Right renal cortex interstitium (tissue), 3 donors: ENCODE results near the gene ARL5C. TPM values are rescaled to one million over a fixed set of nuclear protein-coding genes. Genes with fewer than 3 reads are reported as not detected.

Experiments
- DNase-seq, 3 donors: peaks; one replicate each; pipeline ENCODE4 v3.0.0-alpha.2; 2013; ENCODE audit warnings: low read depth in 3 of 3, low spot score in 2 of 3
- polyA plus RNA-seq, 3 donors: library from polyadenylated mRNA; unstranded; fragments of 120-200 nt; gene quantifications; one replicate each; pipeline ENCODE4 v1.2.1, GENCODE V29; 2013; ENCODE audit not compliant: insufficient read length in 3 of 3

ARL5C gene
- polyA plus RNA-seq, 3 donors: 0.14 TPM; not detected in 2

- no peak for DNase-seq
Observed at GRCh38 chr17:39194985-39195524, 29.1 kb upstream of the ARL5C start.

DNA sequence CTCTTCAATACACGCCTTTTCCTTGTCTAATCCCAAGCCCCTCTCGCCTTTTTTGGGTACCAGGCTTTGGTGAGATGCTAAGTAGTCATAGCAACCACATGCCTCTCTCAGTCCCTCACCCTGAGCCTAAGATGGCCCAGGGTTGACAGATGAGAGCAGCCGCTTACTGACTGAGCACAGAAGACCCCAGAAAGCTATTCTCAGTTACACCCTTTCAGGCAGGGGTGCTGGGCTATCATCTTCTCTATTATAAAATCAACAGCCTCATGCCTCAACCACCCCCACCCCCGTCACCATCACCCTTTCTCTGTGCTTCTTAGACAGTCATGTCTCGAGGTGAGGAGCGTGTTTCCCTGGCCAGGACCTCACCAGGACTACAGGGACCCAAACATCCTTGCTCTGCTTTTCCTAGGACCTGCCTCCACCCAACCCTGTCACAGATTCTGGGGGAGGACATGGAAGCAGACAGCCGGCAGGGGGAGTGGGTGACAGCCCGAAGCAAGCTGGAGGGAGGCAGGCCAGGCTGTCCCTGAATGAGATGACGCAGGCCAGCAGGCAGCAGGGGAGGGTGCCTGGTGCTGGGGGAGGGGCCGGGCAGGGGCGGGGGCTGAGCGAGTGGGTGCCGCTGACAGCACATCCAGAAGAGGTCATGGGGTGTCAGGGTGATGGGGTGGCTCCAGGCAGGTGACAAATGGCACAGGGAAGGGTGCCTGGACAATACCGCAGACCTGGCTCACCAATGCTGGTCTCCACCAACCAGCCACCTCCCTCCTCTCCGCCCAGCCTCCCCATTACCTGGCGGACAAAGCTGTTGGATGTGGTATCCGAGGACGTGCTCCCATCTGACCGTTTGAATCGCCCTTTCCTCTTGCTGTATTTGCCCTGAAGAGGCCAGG lies 28.4 kb upstream of the ARL5C start:
- no peak for DNase-seq

DNA sequence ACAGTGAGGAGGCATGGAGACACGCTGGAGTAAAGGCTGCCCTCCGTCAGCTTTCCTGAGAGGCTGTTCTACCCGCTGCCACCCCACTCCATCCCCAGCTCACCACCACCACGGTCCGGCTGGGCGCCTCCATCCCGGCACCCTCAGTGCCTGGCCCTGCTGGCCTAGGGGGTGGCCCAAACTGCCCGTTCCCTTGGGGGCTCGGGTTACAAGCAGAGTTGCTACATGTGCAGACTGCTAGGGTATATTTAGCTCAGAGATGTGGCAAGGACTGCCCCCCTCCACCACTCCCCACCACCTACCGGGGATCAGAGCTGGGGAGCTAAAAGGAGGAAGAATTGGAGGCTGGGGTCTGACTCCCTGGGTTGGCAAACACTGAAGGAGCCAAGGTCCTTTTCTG lies 27.4 kb upstream of the ARL5C start:
- no peak for DNase-seq

DNA sequence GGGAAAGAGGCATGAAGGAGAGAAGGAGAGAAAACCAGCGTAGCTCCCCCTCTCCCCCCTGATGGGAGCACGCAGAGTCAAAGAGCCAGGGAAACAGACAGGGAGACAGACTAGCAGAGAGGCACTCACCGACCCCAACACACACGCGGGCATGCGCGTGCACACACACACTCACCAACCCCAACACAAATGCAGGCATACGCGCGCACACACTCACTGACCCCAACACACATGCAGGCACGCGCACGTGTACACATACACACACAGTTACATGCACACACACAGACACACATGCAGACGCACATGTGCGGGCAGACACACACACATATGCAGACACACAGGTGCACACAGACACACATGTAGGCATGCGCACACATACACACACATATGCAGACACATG lies 26.9 kb upstream of the ARL5C start:
- DNase-seq: no peak

DNA sequence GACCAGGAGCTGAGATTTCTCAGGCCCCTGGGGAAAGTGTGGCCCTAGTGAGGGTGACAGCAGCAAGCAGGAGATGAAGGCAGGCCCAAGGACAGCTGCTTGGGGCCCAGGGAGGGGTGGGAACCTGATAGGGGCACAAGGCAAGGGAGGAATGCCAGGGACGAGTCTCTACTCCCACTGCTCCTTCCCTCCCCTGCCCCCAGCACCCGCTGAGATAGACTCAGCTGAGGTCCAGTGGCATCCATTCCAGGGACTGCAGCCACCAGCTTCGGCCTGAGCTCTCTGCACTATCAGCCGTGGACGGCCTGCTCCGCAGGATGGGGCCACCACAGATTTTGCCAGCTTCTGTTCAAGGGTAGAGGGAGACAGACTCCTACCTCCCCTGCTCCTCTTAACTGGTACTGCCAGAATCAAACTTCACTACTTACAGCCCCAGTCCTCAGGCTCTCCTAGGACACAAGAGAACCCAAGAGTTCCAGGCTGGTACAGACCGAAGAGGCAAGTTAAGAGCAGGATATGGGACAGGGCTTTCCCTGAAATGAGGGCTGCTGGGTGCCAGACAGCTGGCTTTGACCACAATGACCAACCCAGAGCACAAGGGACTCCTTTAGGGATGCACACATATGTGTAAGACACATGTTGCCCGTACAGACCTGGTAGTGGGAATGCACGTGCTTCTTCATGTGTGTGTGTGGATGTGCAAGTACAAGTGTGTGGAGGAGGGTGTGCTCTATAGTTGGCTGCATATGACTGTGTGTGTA lies 26.0 kb upstream of the ARL5C start:
- no peak for DNase-seq

DNA sequence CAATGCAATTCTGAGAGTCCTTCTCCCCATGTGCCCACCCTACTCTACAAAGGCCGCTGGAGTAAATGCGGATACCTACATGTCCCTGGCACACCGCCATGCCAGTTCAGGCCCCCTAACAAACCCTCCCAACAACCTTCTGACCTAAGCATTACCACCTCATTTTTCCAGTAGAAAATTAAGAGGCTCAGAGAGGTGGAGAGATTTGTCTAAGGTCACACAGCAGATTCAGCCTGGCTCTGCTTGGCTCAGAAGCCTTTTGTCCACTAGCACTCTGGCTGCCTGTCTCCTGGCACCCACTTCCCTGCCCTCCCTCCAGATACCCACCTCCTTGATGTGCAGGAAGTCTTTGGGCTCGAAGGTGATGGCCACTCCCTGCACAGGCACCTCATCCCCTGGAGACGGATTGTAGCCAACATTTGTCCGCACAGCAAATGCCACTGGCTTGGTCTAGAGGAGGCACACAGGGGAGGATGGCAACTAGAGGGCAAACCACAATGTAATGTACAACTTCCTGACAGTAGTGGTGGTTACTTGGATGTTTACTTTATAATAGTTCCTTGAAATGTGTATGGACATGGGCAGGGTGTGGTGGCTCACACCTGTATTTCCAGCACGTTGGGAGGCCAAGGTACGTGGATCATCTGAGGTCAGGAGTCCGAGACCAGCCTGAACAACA lies 21.3 kb upstream of the ARL5C start:
- no peak for DNase-seq

DNA sequence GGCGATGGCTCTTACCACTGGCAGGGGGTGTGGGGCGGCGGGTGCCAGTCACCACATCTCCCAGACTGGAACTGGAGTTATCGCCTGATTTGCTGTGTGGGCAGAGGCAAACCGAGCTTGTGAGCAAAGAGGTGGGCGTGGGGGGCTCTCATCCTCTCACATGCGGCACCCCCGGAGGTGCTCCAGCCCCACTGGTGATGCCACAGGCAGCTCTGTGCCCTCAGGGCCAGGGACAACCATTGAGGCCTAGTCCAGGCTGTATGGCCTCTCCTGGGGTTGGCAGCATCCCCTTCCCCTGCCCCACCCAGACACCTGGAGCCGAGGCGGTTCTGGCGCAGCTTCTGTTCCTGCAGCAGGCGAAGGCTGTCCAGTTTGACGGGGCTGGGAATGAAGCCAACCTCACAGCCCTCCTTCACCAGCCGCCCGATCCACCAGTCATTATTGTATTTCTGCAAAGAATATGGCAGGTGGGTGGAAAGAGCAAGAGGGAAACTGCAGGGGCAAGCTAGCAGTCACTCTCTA lies 20.6 kb upstream of the ARL5C start:
- no peak for DNase-seq

GRCh38 chr17:39183720-39184119 lies 17.8 kb upstream of the ARL5C start:
- no peak for DNase-seq

GRCh38 chr17:39183045-39183444 lies 17.1 kb upstream of the ARL5C start:
- DNase-seq: no peak

GRCh38 chr17:39181303-39181702 lies 15.3 kb upstream of the ARL5C start:
- DNase-seq: no peak

DNA sequence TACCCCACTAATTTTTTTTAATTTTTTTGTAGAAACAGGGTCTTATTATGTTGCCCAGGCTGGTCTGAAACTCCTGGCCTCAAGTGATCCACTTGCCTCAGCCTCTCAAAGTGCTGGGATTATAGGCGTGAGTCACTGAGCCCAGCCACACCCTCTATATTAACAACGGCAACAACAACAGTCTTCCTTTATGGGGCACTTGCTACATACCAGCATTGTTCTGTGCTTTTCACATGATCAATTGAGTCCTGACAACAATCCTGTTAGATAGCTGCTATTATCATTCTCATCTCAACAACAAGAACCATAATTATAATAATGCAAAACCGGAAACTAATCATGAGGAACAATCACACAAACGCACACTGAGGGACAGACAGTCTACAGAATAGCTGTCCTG lies 12.6 kb upstream of the ARL5C start:
- no peak for DNase-seq

DNA sequence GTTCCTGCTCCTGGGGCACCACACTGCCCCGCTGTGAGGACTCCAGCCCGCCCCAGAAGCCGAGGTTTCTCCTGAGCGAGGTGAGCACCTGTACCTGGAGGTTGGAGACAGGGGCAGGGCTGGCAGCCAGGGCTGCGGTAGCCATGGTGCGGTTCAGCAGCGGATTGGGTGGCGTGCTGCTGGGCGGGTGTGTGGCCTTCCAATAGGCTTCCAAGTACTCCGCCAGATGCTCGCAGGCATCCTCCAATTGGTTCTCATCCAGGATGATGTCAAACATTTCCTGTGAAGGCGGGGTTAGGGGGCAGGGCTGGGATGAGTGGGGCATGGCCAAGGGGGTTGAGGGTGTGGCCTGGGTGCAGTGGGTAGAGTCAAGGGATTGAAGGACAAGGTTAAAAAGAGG lies 11.3 kb upstream of the ARL5C start:
- no peak for DNase-seq

DNA sequence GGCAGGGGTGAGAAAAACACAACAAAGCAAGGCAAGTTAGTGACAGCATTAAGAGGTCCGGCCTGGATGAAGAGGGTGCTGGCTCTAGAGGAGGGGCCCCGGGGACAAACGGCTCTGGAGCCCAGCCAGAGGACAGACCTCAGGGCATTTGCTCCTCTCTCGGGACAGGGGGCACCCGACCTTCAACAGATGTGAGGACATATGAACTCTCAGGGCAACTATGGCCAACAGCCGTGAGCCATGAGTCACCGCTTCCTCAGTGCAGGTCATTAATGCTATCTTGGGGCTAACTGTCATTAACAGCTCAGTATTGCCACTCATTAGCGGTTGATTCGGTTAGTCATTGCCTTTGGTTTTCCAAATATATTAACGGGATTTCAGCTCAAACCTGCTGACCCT lies 9.7 kb upstream of the ARL5C start:
- no peak for DNase-seq

GRCh38 chr17:39174920-39175694 lies 9.1 kb upstream of the ARL5C start:
- DNase-seq: no peak

DNA sequence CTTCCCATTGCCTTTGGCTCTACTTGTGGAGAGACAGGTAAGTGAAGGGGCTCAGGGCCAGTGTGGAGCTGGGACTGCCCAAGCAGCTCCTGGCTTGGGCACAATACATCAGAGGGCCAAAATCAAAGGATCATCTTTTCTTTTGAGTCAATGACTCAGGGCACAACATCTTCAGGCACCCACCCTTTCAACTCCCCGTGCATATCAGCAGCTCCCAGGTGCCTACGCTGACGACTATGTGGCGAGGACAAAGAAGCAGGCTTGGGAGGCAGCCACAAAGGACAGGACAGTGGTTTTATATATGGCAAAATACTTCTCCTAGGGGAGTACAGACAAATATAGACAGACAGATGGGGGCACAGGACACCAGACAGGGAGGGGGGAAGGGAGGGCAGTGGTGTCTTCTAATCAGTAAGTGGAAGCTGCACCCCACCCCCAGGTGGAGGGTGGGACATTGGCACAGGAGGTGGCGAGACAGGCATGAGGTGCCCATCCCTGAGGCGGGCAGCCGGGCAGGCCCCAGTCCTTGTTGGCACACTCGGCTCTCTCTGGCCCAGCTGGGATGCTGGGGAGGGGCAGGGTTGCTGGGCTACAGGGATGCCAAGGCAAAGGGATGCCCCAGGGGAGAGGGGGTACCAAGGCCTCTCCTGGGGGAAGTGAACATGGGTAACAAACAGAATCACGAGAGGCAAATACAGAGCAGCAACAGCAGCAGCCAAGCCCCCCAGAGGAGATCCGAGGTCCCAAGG lies 7.7 kb upstream of the ARL5C start:
- no peak for DNase-seq

DNA sequence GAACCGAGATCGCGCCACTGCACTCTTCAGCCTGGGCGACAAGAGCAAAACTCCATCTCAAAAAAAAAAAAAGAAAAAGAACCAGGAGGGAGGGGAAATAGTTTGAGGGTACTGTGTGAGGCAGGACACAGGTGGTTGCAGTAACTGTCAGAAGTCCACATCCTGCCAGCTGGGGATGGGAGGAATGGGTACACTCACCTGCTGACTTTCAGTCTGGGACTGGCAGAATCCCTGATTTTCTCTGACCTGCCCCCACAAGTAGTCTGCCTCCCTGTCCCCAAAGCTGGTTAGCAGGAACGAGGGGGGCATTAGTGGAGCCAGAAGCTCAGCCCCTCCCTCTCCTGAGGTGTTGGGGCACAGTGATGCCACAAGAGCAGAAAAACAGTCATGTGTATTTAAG lies 7.1 kb upstream of the ARL5C start:
- no peak for DNase-seq

- no peak for DNase-seq
Observed at GRCh38 chr17:39171933-39172332, 6.0 kb upstream of the ARL5C start.

- DNase-seq: no peak
Observed at GRCh38 chr17:39170558-39170957, 4.6 kb upstream of the ARL5C start.

DNA sequence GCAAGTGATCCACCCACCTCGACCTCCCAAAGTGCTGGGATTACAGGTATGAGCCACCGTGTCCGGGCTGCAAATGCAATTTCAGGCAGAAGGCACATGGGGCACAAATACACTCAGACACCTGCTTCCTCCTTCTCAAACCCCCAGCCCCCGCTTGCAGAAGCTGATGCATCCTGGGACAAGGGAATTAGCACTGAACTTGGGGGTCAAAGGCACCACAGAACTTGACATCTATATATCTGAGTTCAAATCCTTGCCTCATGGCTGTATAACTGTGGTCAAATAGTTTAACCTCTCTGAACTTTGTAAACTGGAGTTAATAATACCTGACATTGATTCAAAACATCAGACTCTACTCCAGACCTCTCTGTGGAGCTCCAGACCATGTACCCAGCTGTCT lies 4.1 kb upstream of the ARL5C start:
- DNase-seq: no peak

- no peak for DNase-seq
Observed at GRCh38 chr17:39169518-39169917, 3.6 kb upstream of the ARL5C start.
